Medulla oblongata (tissue), 1 donor: ENCODE measurements around the gene MORN1.
"Not testable (repeated sequence)": the region's sequence is repeated elsewhere in the genome, so short reads cannot be mapped to it uniquely, and the experiment has no call there.

Experiments used
- DNase-seq: peaks from one replicate; pipeline ENCODE4 v3.0.0-alpha.2; 2015; ENCODE audit errors: extremely low spot score

The MORN1 gene

GRCh38 chr1:2391041-2391930, at the start of gene MORN1, which contains the start of gene RER1:
MORN1 (minus strand) TSS chr1:2391554; CDS start chr1:2391533, 21 bp downstream.
RER1 (plus strand) TSS chr1:2391841; CDS start chr1:2395791, 3,950 bp downstream.
- DNase-seq: peak; percentile 99

- DNase-seq: not testable (repeated sequence)
Measured at GRCh38 chr1:2440346-2440745, 49.0 kb upstream of the MORN1 start.

- no peak for DNase-seq
Measured at GRCh38 chr1:2439369-2439768, 48.0 kb upstream of the MORN1 start.

GRCh38 chr1:2438641-2439040, 47.3 kb upstream of the MORN1 start:
- DNase-seq: no peak

- no peak for DNase-seq
Measured at GRCh38 chr1:2438038-2438437, 46.7 kb upstream of the MORN1 start.

- no peak for DNase-seq
Measured at GRCh38 chr1:2437617-2438016, 46.3 kb upstream of the MORN1 start.

GRCh38 chr1:2436876-2437275, 45.5 kb upstream of the MORN1 start:
- DNase-seq: no peak

- no peak for DNase-seq
Measured at GRCh38 chr1:2435746-2436355, 44.5 kb upstream of the MORN1 start.

GRCh38 chr1:2435091-2435490, 43.7 kb upstream of the MORN1 start:
- no peak for DNase-seq

- DNase-seq: no peak
Measured at GRCh38 chr1:2433936-2434655, 42.7 kb upstream of the MORN1 start.

- DNase-seq: no peak
Measured at GRCh38 chr1:2433196-2433595, 41.8 kb upstream of the MORN1 start.

GRCh38 chr1:2432441-2432844, 41.1 kb upstream of the MORN1 start:
- no peak for DNase-seq

GRCh38 chr1:2431518-2431917, 40.2 kb upstream of the MORN1 start:
- no peak for DNase-seq

- no peak for DNase-seq
Measured at GRCh38 chr1:2431103-2431502, 39.7 kb upstream of the MORN1 start.

- no peak for DNase-seq
Measured at GRCh38 chr1:2430592-2430973, 39.2 kb upstream of the MORN1 start.

GRCh38 chr1:2429780-2430591, 38.6 kb upstream of the MORN1 start:
- no peak for DNase-seq

GRCh38 chr1:2428490-2428889, 37.1 kb upstream of the MORN1 start:
- DNase-seq: no peak

- no peak for DNase-seq
Measured at GRCh38 chr1:2427976-2428375, 36.6 kb upstream of the MORN1 start.

GRCh38 chr1:2427051-2427450, 35.7 kb upstream of the MORN1 start:
- DNase-seq: no peak

GRCh38 chr1:2426540-2426939, 35.2 kb upstream of the MORN1 start:
- DNase-seq: no peak

GRCh38 chr1:2425892-2426291, 34.5 kb upstream of the MORN1 start:
- DNase-seq: peak; percentile 83

GRCh38 chr1:2422523-2422922, 31.2 kb upstream of the MORN1 start:
- DNase-seq: no peak
